GM19324 (cell line): ENCODE data around the gene EEFSEC.

Experiments used
- ATAC-seq: cut with Tn5 transposase; IDR thresholded peaks from one replicate; pipeline ENCODE4 v1.9.1; 2021; ENCODE audit warnings: mild to moderate bottlenecking, moderate library complexity; ENCODE audit not compliant: unreplicated experiment, low FRiP score

Gene EEFSEC

GRCh38 chr3:128281461-128282367, 128.4 kb downstream of the EEFSEC start:
- no peak for ATAC-seq

- no peak for ATAC-seq
Observed at GRCh38 chr3:128282380-128283196, 129.3 kb downstream of the EEFSEC start.

- ATAC-seq = no peak
Observed at GRCh38 chr3:128283421-128283820, 130.1 kb downstream of the EEFSEC start.

GRCh38 chr3:128285042-128285966, 132.0 kb downstream of the EEFSEC start:
- no peak for ATAC-seq

- ATAC-seq = no peak
Observed at GRCh38 chr3:128285967-128286321, 132.7 kb downstream of the EEFSEC start.

- ATAC-seq = no peak
Observed at GRCh38 chr3:128286691-128287090, 133.4 kb downstream of the EEFSEC start.

GRCh38 chr3:128287216-128287615, 133.9 kb downstream of the EEFSEC start:
- ATAC-seq = no peak

GRCh38 chr3:128289534-128289933, 136.3 kb downstream of the EEFSEC start:
- ATAC-seq = no peak

- no peak for ATAC-seq
Observed at GRCh38 chr3:128290484-128290883, 137.2 kb downstream of the EEFSEC start.

GRCh38 chr3:128293930-128294329, 140.6 kb downstream of the EEFSEC start:
- ATAC-seq = no peak

GRCh38 chr3:128294999-128295468, 141.8 kb downstream of the EEFSEC start:
- ATAC-seq = no peak

GRCh38 chr3:128296469-128297251, 143.4 kb downstream of the EEFSEC start:
- ATAC-seq = no peak

- ATAC-seq = no peak
Observed at GRCh38 chr3:128297401-128298138, 144.3 kb downstream of the EEFSEC start.

GRCh38 chr3:128301186-128302023, 148.1 kb downstream of the EEFSEC start:
- ATAC-seq = no peak

- no peak for ATAC-seq
Observed at GRCh38 chr3:128306481-128306880, 153.2 kb downstream of the EEFSEC start.

- ATAC-seq = no peak
Observed at GRCh38 chr3:128307029-128307633, 153.8 kb downstream of the EEFSEC start.

- ATAC-seq = no peak
Observed at GRCh38 chr3:128307781-128308469, 154.6 kb downstream of the EEFSEC start.
